ENCODE data around the gene ZNF341. TPM values are rescaled to one million over a fixed set of nuclear protein-coding genes. Genes with fewer than 3 reads are reported as not detected.

Gene ZNF341
- total and polyA plus RNA-seq, 2 experiments from 2014 or later: 4.3 to 6.1 TPM

DNA sequence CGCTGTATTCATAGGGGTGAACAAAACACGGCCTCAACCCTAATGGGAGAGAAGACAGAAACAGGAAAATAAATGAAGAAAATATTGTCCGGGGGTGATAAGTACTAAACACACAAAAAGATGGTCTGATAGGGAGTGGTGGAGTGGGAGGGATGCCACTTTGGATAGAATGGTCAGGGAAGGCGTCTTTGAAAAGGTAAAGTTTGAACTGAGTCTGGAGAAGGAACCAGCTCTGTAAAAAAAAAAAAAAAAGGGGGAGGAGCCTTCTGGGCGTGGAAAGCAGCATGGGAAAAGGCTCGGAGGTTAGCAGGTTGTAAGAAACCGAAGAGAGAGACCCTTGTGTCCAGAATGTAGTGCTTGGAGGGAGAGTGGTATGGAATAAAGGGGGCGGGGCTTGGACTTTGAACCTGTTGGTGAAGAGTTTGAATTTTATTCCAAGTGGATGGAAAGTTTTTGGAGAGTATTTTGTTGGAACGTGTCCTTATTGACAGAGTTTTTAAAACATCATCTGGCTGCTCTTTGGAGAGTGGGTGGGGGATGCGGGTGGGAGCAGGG, 81.2 kb downstream of the ZNF341 start (continued):
- TF ChIP-seq, protein P1, sequence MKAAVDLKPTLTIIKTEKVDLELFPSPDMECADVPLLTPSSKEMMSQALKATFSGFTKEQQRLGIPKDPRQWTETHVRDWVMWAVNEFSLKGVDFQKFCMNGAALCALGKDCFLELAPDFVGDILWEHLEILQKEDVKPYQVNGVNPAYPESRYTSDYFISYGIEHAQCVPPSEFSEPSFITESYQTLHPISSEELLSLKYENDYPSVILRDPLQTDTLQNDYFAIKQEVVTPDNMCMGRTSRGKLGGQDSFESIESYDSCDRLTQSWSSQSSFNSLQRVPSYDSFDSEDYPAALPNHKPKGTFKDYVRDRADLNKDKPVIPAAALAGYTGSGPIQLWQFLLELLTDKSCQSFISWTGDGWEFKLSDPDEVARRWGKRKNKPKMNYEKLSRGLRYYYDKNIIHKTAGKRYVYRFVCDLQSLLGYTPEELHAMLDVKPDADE (IDR thresholded peaks at IDR 0.05): no peak
- TF ChIP-seq, protein P2, sequence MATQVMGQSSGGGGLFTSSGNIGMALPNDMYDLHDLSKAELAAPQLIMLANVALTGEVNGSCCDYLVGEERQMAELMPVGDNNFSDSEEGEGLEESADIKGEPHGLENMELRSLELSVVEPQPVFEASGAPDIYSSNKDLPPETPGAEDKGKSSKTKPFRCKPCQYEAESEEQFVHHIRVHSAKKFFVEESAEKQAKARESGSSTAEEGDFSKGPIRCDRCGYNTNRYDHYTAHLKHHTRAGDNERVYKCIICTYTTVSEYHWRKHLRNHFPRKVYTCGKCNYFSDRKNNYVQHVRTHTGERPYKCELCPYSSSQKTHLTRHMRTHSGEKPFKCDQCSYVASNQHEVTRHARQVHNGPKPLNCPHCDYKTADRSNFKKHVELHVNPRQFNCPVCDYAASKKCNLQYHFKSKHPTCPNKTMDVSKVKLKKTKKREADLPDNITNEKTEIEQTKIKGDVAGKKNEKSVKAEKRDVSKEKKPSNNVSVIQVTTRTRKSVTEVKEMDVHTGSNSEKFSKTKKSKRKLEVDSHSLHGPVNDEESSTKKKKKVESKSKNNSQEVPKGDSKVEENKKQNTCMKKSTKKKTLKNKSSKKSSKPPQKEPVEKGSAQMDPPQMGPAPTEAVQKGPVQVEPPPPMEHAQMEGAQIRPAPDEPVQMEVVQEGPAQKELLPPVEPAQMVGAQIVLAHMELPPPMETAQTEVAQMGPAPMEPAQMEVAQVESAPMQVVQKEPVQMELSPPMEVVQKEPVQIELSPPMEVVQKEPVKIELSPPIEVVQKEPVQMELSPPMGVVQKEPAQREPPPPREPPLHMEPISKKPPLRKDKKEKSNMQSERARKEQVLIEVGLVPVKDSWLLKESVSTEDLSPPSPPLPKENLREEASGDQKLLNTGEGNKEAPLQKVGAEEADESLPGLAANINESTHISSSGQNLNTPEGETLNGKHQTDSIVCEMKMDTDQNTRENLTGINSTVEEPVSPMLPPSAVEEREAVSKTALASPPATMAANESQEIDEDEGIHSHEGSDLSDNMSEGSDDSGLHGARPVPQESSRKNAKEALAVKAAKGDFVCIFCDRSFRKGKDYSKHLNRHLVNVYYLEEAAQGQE (IDR thresholded peaks at IDR 0.05; ENCODE audit: unreplicated experiment): no peak
- TF ChIP-seq ZNF331 (CRISPR knock-in tag; IDR thresholded peaks at IDR 0.05; ENCODE audit: low read depth): no peak
- no peak for TF ChIP-seq CREB1 (CRISPR knock-in tag; IDR thresholded peaks at IDR 0.05; ENCODE audit: low read depth)
- no peak for TF ChIP-seq EZH2phosphoT487 (IDR thresholded peaks at IDR 0.05; ENCODE audit: unreplicated experiment)

DNA sequence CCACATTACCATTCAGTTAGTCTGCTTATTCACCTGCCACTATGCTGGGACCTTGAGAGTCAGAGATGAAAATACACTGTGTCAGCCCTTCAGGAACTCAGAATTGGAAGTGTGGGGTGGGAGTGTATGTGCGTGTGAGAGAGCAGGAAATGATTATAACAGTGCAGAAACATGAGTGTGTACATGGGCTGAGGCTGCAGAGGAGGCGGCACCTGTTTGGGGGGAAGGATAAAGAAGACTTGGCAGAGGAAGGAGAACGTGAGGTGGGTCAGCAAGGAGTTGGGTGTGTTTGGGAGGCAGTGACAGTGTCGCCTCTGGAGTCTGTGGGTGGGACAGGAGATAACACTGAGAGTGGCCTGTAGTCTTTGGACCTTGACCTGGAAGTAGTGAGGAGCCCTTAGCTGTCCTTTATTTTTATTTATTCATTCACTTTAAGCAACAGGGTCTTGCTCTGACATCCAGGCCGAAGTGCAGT, 82.5 kb downstream of the ZNF341 start:
- H3K27ac ChIP-seq (ENCODE audit: low read depth): no peak overlapping the region
- H3K27me3 ChIP-seq (ENCODE audit: insufficient read depth): no peaks in the 10 kb centered on the region
- Mint-ChIP-seq H3K9me3 (no peaks in the 10 kb centered on the region), H3K27me3 (ENCODE audit: insufficient read depth, low read depth, poor library complexity) (peaks cover 4% of the 10 kb centered on the region), H3K36me3 (ENCODE audit: low read depth) (peaks cover 3% of the 10 kb centered on the region; the same call in 1 of the 3 replicates), H3K27ac (peak overlapping the region; percentile 70), H3K4me3 (no peak overlapping the region; the same call in 2 of the 3 replicates), H3K4me1 (peaks cover 26% of the 10 kb centered on the region)
- no peak for DNase-seq (ENCODE audit: low spot score)
- no peak overlapping the region for H3K4me3 ChIP-seq
- peaks cover 52% of the 10 kb centered on the region for H4K20me1 ChIP-seq (replicated peaks; ENCODE audit: insufficient read depth)
- no peak overlapping the region for H3K4me2 ChIP-seq
- peaks cover 79% of the 10 kb centered on the region for H3K79me2 ChIP-seq (replicated peaks; ENCODE audit: insufficient read depth)
- no peak overlapping the region for H2AFZ ChIP-seq
- H3K36me3 ChIP-seq (ENCODE audit: insufficient read depth): no peaks in the 10 kb centered on the region
- peaks cover 14% of the 10 kb centered on the region for H3K4me1 ChIP-seq (ENCODE audit: insufficient read depth)
- no peak for ATAC-seq
- H3K9me2 ChIP-seq (ENCODE audit: insufficient read depth): no peaks in the 10 kb centered on the region
- H3F3A ChIP-seq (replicated peaks; ENCODE audit: low read depth): no peaks in the 10 kb centered on the region
- no peak for TF ChIP-seq ZNF114 (CRISPR knock-in tag; IDR thresholded peaks at IDR 0.05)
- TF ChIP-seq EZH2phosphoT487 (IDR thresholded peaks at IDR 0.05; ENCODE audit: unreplicated experiment): no peak
- TF ChIP-seq, protein P3, sequence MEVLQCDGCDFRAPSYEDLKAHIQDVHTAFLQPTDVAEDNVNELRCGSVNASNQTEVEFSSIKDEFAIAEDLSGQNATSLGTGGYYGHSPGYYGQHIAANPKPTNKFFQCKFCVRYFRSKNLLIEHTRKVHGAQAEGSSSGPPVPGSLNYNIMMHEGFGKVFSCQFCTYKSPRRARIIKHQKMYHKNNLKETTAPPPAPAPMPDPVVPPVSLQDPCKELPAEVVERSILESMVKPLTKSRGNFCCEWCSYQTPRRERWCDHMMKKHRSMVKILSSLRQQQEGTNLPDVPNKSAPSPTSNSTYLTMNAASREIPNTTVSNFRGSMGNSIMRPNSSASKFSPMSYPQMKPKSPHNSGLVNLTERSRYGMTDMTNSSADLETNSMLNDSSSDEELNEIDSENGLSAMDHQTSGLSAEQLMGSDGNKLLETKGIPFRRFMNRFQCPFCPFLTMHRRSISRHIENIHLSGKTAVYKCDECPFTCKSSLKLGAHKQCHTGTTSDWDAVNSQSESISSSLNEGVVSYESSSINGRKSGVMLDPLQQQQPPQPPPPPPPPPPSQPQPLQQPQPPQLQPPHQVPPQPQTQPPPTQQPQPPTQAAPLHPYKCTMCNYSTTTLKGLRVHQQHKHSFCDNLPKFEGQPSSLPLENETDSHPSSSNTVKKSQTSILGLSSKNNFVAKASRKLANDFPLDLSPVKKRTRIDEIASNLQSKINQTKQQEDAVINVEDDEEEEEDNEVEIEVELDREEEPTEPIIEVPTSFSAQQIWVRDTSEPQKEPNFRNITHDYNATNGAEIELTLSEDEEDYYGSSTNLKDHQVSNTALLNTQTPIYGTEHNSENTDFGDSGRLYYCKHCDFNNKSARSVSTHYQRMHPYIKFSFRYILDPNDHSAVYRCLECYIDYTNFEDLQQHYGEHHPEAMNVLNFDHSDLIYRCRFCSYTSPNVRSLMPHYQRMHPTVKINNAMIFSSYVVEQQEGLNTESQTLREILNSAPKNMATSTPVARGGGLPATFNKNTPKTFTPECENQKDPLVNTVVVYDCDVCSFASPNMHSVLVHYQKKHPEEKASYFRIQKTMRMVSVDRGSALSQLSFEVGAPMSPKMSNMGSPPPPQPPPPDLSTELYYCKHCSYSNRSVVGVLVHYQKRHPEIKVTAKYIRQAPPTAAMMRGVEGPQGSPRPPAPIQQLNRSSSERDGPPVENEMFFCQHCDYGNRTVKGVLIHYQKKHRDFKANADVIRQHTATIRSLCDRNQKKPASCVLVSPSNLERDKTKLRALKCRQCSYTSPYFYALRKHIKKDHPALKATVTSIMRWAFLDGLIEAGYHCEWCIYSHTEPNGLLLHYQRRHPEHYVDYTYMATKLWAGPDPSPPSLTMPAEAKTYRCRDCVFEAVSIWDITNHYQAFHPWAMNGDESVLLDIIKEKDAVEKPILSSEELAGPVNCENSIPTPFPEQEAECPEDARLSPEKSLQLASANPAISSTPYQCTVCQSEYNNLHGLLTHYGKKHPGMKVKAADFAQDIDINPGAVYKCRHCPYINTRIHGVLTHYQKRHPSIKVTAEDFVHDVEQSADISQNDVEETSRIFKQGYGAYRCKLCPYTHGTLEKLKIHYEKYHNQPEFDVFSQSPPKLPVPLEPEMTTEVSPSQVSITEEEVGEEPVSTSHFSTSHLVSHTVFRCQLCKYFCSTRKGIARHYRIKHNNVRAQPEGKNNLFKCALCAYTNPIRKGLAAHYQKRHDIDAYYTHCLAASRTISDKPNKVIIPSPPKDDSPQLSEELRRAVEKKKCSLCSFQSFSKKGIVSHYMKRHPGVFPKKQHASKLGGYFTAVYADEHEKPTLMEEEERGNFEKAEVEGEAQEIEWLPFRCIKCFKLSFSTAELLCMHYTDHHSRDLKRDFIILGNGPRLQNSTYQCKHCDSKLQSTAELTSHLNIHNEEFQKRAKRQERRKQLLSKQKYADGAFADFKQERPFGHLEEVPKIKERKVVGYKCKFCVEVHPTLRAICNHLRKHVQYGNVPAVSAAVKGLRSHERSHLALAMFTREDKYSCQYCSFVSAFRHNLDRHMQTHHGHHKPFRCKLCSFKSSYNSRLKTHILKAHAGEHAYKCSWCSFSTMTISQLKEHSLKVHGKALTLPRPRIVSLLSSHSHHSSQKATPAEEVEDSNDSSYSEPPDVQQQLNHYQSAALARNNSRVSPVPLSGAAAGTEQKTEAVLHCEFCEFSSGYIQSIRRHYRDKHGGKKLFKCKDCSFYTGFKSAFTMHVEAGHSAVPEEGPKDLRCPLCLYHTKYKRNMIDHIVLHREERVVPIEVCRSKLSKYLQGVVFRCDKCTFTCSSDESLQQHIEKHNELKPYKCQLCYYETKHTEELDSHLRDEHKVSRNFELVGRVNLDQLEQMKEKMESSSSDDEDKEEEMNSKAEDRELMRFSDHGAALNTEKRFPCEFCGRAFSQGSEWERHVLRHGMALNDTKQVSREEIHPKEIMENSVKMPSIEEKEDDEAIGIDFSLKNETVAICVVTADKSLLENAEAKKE (CRISPR knock-in tag; IDR thresholded peaks at IDR 0.05): no peak
- no peak for TF ChIP-seq POLR2AphosphoS5 (IDR thresholded peaks at IDR 0.05; ENCODE audit: low read depth)
- no peak for TF ChIP-seq JUNB (IDR thresholded peaks at IDR 0.05; ENCODE audit: unreplicated experiment)
- no peak for TF ChIP-seq ZNF331 (CRISPR knock-in tag; IDR thresholded peaks at IDR 0.05; ENCODE audit: low read depth)
- no peak for TF ChIP-seq STAT1 (IDR thresholded peaks at IDR 0.05; ENCODE audit: unreplicated experiment)
- TF ChIP-seq, protein P1 (IDR thresholded peaks at IDR 0.05): no peak
- TF ChIP-seq CREB1 (CRISPR knock-in tag; IDR thresholded peaks at IDR 0.05; ENCODE audit: low read depth): no peak

Measured in GM23338 (cell line).